ENCODE measurements around the gene SYNE2. TPM values are rescaled to one million over a fixed set of nuclear protein-coding genes. Genes with fewer than 3 reads are reported as not detected.

SYNE2 gene
- total RNA-seq, 1 experiment from 2014 or later = 71.1 TPM

- TF ChIP-seq ATF2 (CRISPR knock-in tag; IDR thresholded peaks at IDR 0.05; ENCODE audit: borderline replicate concordance, low read depth) (no peak), ZNF671 (CRISPR knock-in tag; IDR thresholded peaks at IDR 0.05) (no peak), STAT6 (CRISPR knock-in tag; conservative IDR thresholded peaks at IDR 0.05; ENCODE audit: low read depth) (no peak), NR2C2 (CRISPR knock-in tag; IDR thresholded peaks at IDR 0.05) (no peak)
Observed at GRCh38 chr14:63988579-63988978, 135.8 kb downstream of the SYNE2 start (continued).

- Mint-ChIP-seq H3K4me3 (no peak overlapping the region), H3K9me3 (no peaks in the 10 kb centered on the region), H3K27me3 (ENCODE audit: low read depth) (no peaks in the 10 kb centered on the region), H3K27ac (no peak overlapping the region), H3K4me1 (peaks cover 5% of the 10 kb centered on the region), H3K36me3 (peaks cover 19% of the 10 kb centered on the region)
- DNase-seq (ENCODE audit: low spot score) (no peak), ATAC-seq (no peak)
- POLR2A ChIA-PET = no interaction called here
- CTCF ChIA-PET = interaction anchor here (0.7 kb wide), 1 partner anchor 1065 kb away, joined by 3 read pairs; no protein-coding TSS in a partner anchor
- TF ChIP-seq ZSCAN18 (CRISPR knock-in tag; IDR thresholded peaks at IDR 0.05) (no peak), OVOL2 (CRISPR knock-in tag; IDR thresholded peaks at IDR 0.05; ENCODE audit: borderline replicate concordance) (no peak), CTCF (IDR thresholded peaks at IDR 0.05) (no peak), ATF3 (CRISPR knock-in tag; conservative IDR thresholded peaks at IDR 0.05) (no peak), MLX (CRISPR knock-in tag; IDR thresholded peaks at IDR 0.05) (no peak), E2F5 (CRISPR knock-in tag; IDR thresholded peaks at IDR 0.05) (no peak), AFF4 (CRISPR knock-in tag; IDR thresholded peaks at IDR 0.05; ENCODE audit: borderline replicate concordance) (no peak), ETV6 (CRISPR knock-in tag; IDR thresholded peaks at IDR 0.05) (no peak), ZNF532 (CRISPR knock-in tag; IDR thresholded peaks at IDR 0.05; ENCODE audit: borderline replicate concordance) (no peak), STAT6 (CRISPR knock-in tag; conservative IDR thresholded peaks at IDR 0.05; ENCODE audit: low read depth) (no peak)
Observed at GRCh38 chr14:63991833-63992232, 139.0 kb downstream of the SYNE2 start.
